Epithelial cell of prostate (primary cell): ENCODE results near the gene ARTN.
A peak's percentile ranks its signal among the peaks of the same experiment; 100 is the strongest.

ENCODE experiments used
- DNase-seq: peaks from one replicate; pipeline ENCODE4 v3.0.0-alpha.2; 2011; ENCODE audit warnings: low read depth, low spot score
- H3K27ac ChIP-seq: fragments of 450-650 bp; 2 replicates; pipeline ENCODE4 v1.5.1; 2017; ENCODE audit warnings: mild to moderate bottlenecking

Gene ARTN

GRCh38 chr1:43981636-43982035 lies 48.0 kb downstream of the ARTN start:
- DNase-seq, result no peak
- peak overlapping the region; percentile 84 for H3K27ac ChIP-seq

- no peak for DNase-seq
- no peak overlapping the region for H3K27ac ChIP-seq
Measured at GRCh38 chr1:43982241-43982640, 48.6 kb downstream of the ARTN start.

DNA sequence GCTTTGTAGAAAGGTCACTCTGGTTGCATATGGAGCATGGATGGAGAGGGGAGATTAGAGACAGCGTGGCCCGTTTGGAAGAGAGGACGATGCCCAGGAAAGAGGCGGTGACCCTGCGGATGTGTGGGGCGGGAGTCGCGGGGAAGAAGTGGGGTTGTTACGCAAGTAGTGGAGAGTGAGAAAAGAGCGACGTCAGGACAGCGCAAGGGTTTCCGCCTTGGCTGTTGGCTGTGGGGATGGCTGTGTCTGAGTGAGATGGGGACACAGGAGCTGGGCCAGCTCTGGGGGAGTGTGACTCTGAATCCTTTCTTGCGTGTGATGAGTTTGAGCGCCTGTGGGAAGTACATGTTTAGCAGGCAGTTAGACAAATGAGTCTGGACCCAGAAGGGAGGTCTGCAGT lies 49.2 kb downstream of the ARTN start:
- no peak for DNase-seq
- H3K27ac ChIP-seq, result no peak overlapping the region

DNA sequence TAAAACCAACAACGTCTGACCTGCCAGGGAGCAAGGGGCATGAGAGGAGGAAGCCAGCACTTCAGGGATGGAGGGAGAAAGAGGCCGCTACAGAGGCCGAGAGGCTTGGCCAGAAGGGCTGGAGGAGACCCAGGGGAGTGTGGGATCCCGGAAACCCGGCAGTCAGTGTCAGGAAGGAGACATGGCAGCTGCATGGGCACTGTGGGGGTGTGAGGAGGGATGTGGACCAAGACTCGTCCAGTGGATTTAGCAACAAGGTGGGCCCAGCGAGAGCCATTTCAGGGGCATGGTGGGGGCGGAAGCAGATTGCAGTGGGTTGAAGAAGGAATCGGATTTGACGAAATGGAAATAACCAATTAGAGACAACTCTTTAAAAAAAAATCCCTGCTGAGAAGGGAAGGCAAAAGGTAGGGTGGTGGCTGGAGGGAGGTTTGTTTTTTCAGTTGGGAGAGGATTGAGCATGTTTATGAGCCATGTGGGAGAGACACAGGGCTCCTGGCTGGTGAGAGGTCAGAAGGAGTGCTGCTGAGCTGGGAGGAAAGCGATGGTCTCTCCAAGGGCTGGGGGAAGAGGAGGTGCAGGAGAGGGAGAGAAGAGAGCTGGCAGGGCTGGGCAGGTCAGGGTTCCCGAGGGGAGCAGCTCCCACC lies 49.8 kb downstream of the ARTN start:
- no peak overlapping the region for H3K27ac ChIP-seq
- no peak for DNase-seq

DNA sequence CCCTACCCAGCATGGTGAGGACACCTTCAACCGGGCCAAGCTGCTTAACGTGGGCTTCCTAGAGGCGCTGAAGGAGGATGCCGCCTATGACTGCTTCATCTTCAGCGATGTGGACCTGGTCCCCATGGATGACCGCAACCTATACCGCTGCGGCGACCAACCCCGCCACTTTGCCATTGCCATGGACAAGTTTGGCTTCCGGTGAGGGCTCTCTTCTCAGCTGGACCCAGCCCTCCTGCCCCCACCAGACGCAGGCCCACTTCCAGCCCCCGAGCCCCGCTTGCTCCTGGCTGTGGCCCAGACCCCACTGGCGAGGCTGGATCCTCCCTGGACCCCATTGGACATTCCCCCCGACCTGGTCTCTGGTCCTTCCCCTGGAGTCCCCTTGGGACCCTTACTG lies 51.3 kb downstream of the ARTN start:
- no peak overlapping the region for H3K27ac ChIP-seq
- DNase-seq, result no peak

DNA sequence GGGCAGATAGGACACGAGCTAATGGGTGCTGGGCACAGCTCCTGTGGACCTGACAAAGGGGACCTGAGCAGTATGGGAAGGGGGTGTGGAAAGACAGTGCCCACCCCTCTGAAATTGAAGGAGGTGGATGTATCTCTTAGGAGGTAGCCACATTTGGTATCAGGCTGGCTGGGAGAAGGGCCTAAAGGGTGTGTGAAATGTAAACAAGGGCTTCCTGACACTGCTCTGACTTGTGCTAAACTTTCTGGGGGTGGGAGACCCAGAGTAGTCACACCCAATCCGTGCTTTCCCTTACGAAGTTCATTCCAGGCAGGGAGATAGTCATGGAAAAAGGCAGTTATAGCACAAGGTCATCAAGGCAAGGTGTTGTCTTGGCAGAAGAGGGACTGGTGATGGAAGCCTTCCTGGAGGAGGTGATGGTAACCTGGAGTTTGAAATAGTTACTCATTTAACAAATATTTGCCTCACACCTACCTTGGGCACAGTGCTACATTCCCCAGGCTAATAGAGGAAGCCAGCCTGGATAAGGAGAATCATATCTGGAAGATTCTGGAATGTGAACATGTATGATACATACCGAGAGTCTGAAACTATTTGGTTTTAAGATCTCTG lies 52.5 kb downstream of the ARTN start:
- H3K27ac ChIP-seq, result peak overlapping the region; percentile 56
- DNase-seq, result no peak

DNA sequence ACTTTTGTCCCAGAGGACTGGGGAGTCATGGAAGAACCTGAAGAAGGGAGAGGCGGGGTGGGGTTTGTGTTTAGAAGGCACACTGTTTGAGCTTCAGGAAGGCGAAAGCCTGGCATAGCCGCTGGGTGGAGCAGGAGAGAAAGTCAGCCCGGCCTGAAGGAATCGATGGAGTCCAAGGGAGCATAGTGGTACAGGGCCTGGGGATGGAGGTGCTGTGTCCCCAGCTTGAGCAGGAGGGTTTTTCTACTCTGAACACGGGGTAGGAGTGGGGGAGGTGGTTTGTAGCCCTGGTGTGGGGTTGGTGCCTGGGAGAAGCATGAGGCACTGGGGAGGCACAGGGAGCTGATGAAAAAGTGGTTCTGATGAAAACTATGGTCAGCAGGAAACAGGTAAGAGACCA lies 53.1 kb downstream of the ARTN start:
- no peak for DNase-seq
- H3K27ac ChIP-seq, result peak overlapping the region; percentile 56
